DMS79 (cell line): ENCODE results near the gene CTSD.

ENCODE experiments used
- DNase-seq: peaks from one replicate; lab custom pipeline; 2025; lab: John Stamatoyannopoulos, UW

The CTSD gene

GRCh38 chr11:1755692-1756561, 7.8 kb downstream of the CTSD start:
- peak; percentile 68 for DNase-seq

- DNase-seq, result no peak
Observed at GRCh38 chr11:1755344-1755691, 8.4 kb downstream of the CTSD start.

- no peak for DNase-seq
Observed at GRCh38 chr11:1754376-1755150, 9.2 kb downstream of the CTSD start.

GRCh38 chr11:1753929-1754305, 9.8 kb downstream of the CTSD start:
- DNase-seq, result no peak

- no peak for DNase-seq
Observed at GRCh38 chr11:1753229-1753928, 10.3 kb downstream of the CTSD start.

GRCh38 chr11:1752907-1753228, 10.9 kb downstream of the CTSD start:
- DNase-seq, result no peak

GRCh38 chr11:1751999-1752906, 11.5 kb downstream of the CTSD start:
- no peak for DNase-seq

- no peak for DNase-seq
Observed at GRCh38 chr11:1751531-1751921, 12.2 kb downstream of the CTSD start.

GRCh38 chr11:1750840-1751530, 12.7 kb downstream of the CTSD start:
- no peak for DNase-seq

- DNase-seq, result no peak
Observed at GRCh38 chr11:1750481-1750839, 13.3 kb downstream of the CTSD start, which contains the start of gene IFITM10. IFITM10 (minus strand) TSS chr11:1750595; CDS start chr11:1750442, 153 bp downstream.

- no peak for DNase-seq
Observed at GRCh38 chr11:1749395-1750351, 14.1 kb downstream of the CTSD start.

- DNase-seq, result no peak
Observed at GRCh38 chr11:1748636-1749394, 14.9 kb downstream of the CTSD start.

- DNase-seq, result no peak
Observed at GRCh38 chr11:1747753-1748635, 15.7 kb downstream of the CTSD start.

- DNase-seq, result no peak
Observed at GRCh38 chr11:1746956-1747752, 16.6 kb downstream of the CTSD start.

- DNase-seq, result no peak
Observed at GRCh38 chr11:1746511-1746931, 17.2 kb downstream of the CTSD start.

GRCh38 chr11:1745701-1746320, 17.9 kb downstream of the CTSD start:
- no peak for DNase-seq
